ENCODE results near the gene ZNF212. TPM values are rescaled to one million over a fixed set of nuclear protein-coding genes. Genes with fewer than 3 reads are reported as not detected.
"Not testable (repeated sequence)": the region's sequence is repeated elsewhere in the genome, so short reads cannot be mapped to it uniquely, and the experiment has no call there.

ZNF212 gene
- polyA plus RNA-seq, 1 donor from 2014 or later, result 8.7 TPM

GRCh38 chr7:149228831-149229471, 10.5 kb upstream of the ZNF212 start:
- peaks cover 0 to 3% (median 0%) of the 10 kb centered on the region in 3 donors for H3K4me1 Mint-ChIP-seq
- peaks cover 8% of the 10 kb centered on the region for H3K27me3 Mint-ChIP-seq
- H3K9me3 Mint-ChIP-seq, result peaks cover 0 to 1% (median 0%) of the 10 kb centered on the region in 3 donors
- peaks cover 6% of the 10 kb centered on the region for H3K36me3 Mint-ChIP-seq
- H3K27ac Mint-ChIP-seq, result peak overlapping the region in 2 of 3 donors; percentile 80 to 94
- H3K4me3 Mint-ChIP-seq, result no peak overlapping the region

GRCh38 chr7:149229526-149229925, 9.9 kb upstream of the ZNF212 start:
- H3K4me1 Mint-ChIP-seq, result peaks cover 0 to 3% (median 0%) of the 10 kb centered on the region in 3 donors
- H3K27ac Mint-ChIP-seq, result no peak overlapping the region
- peaks cover 6% of the 10 kb centered on the region for H3K36me3 Mint-ChIP-seq

GRCh38 chr7:149232362-149232761, 7.1 kb upstream of the ZNF212 start:
- Mint-ChIP-seq H3K4me3 (no peak overlapping the region), H3K27ac (no peak overlapping the region), H3K9me3 (peaks cover 0 to 1% (median 0%) of the 10 kb centered on the region in 3 donors), H3K36me3 (no peaks in the 10 kb centered on the region), H3K27me3 (peaks cover 9% of the 10 kb centered on the region), H3K4me1 (peaks cover 0 to 3% (median 0%) of the 10 kb centered on the region in 3 donors)

More at GRCh38 chr7:149229526-149229925, 9.9 kb upstream of the ZNF212 start:
- Mint-ChIP-seq H3K9me3 (peaks cover 0 to 1% (median 0%) of the 10 kb centered on the region in 3 donors), H3K4me3 (no peak overlapping the region), H3K27me3 (peaks cover 9% of the 10 kb centered on the region)

GRCh38 chr7:149233655-149234204, 5.7 kb upstream of the ZNF212 start:
- not testable (repeated sequence) for H3K4me1 Mint-ChIP-seq, H3K27me3 Mint-ChIP-seq, H3K27ac Mint-ChIP-seq, H3K36me3 Mint-ChIP-seq, H3K4me3 Mint-ChIP-seq, H3K9me3 Mint-ChIP-seq

- peak overlapping the region in 1 of 4 donors; percentile 93 for H3K4me3 Mint-ChIP-seq
- peaks cover 0 to under 1% (median 0%) of the 10 kb centered on the region in 3 donors for H3K9me3 Mint-ChIP-seq
- H3K4me1 Mint-ChIP-seq, result peaks cover 16 to 20% (median 19%) of the 10 kb centered on the region in 3 donors
- no peak overlapping the region for H3K27ac Mint-ChIP-seq
- no peaks in the 10 kb centered on the region for H3K36me3 Mint-ChIP-seq
- H3K27me3 Mint-ChIP-seq, result peaks cover 9% of the 10 kb centered on the region
These were observed 1.9 kb upstream of the ZNF212 start for GRCh38 chr7:149237502-149237901.

- Mint-ChIP-seq H3K27me3 (peaks cover 6% of the 10 kb centered on the region), H3K4me3 (peak overlapping the region; percentile 90 to 96 (median 94)), H3K36me3 (peaks cover 3% of the 10 kb centered on the region), H3K9me3 (peaks cover 0 to 5% (median 0%) of the 10 kb centered on the region in 3 donors), H3K27ac (no peak overlapping the region), H3K4me1 (peaks cover 20 to 24% (median 24%) of the 10 kb centered on the region in 3 donors)
These were observed 1.4 kb upstream of the ZNF212 start for GRCh38 chr7:149238051-149238450.

GRCh38 chr7:149240637-149241036, 1.2 kb downstream of the ZNF212 start:
- Mint-ChIP-seq H3K4me3 (peak overlapping the region; percentile 65 to 96 (median 92)), H3K36me3 (peaks cover 3% of the 10 kb centered on the region), H3K27ac (peak overlapping the region in 1 of 3 donors; percentile 69), H3K27me3 (no peaks in the 10 kb centered on the region), H3K9me3 (peaks cover 0 to 5% (median 0%) of the 10 kb centered on the region in 3 donors), H3K4me1 (peaks cover 32 to 33% (median 33%) of the 10 kb centered on the region in 3 donors)

- peaks cover 0 to 5% (median 0%) of the 10 kb centered on the region in 3 donors for H3K9me3 Mint-ChIP-seq
- H3K4me3 Mint-ChIP-seq, result peak overlapping the region; percentile 18 to 93 (median 39)
- H3K4me1 Mint-ChIP-seq, result peaks cover 37 to 39% (median 37%) of the 10 kb centered on the region in 3 donors
- H3K27ac Mint-ChIP-seq, result no peak overlapping the region
- peaks cover 3% of the 10 kb centered on the region for H3K36me3 Mint-ChIP-seq
- H3K27me3 Mint-ChIP-seq, result no peaks in the 10 kb centered on the region
These were observed 2.2 kb downstream of the ZNF212 start for GRCh38 chr7:149241696-149242095.

GRCh38 chr7:149245244-149245643, 5.8 kb downstream of the ZNF212 start:
- H3K36me3 Mint-ChIP-seq, result peaks cover 3% of the 10 kb centered on the region
- H3K4me3 Mint-ChIP-seq, result no peak overlapping the region
- peak overlapping the region; percentile 20 to 82 (median 56) for H3K27ac Mint-ChIP-seq
- peaks cover 31 to 39% (median 34%) of the 10 kb centered on the region in 3 donors for H3K4me1 Mint-ChIP-seq
- H3K9me3 Mint-ChIP-seq, result peaks cover 0 to 5% (median 0%) of the 10 kb centered on the region in 3 donors
- no peaks in the 10 kb centered on the region for H3K27me3 Mint-ChIP-seq

GRCh38 chr7:149245744-149246143, 6.3 kb downstream of the ZNF212 start:
- Mint-ChIP-seq H3K4me1 (peaks cover 28 to 35% (median 31%) of the 10 kb centered on the region in 3 donors), H3K36me3 (peaks cover 3% of the 10 kb centered on the region), H3K27me3 (no peaks in the 10 kb centered on the region), H3K9me3 (peaks cover 0 to 5% (median 0%) of the 10 kb centered on the region in 3 donors), H3K27ac (peak overlapping the region; percentile 20 to 82 (median 56)), H3K4me3 (peak overlapping the region in 1 of 4 donors; percentile 61)

- Mint-ChIP-seq H3K27me3 (no peaks in the 10 kb centered on the region), H3K4me3 (no peak overlapping the region), H3K4me1 (peaks cover 20 to 27% (median 21%) of the 10 kb centered on the region in 3 donors), H3K9me3 (no peaks in the 10 kb centered on the region), H3K27ac (peak overlapping the region in 1 of 3 donors; percentile 73), H3K36me3 (no peaks in the 10 kb centered on the region)
These were observed 9.3 kb downstream of the ZNF212 start for GRCh38 chr7:149248777-149249176.

- peak overlapping the region in 1 of 3 donors; percentile 83 for H3K27ac Mint-ChIP-seq
- peaks cover 14 to 22% (median 15%) of the 10 kb centered on the region in 3 donors for H3K4me1 Mint-ChIP-seq
- not testable (repeated sequence) for H3K9me3 Mint-ChIP-seq, H3K4me3 Mint-ChIP-seq, H3K27me3 Mint-ChIP-seq, H3K36me3 Mint-ChIP-seq
These were observed 10.7 kb downstream of the ZNF212 start for GRCh38 chr7:149250151-149250550.

- not testable (repeated sequence) for H3K27ac Mint-ChIP-seq, H3K36me3 Mint-ChIP-seq, H3K27me3 Mint-ChIP-seq, H3K9me3 Mint-ChIP-seq, H3K4me3 Mint-ChIP-seq
- peaks cover 4 to 13% (median 5%) of the 10 kb centered on the region in 3 donors for H3K4me1 Mint-ChIP-seq
These were observed 12.1 kb downstream of the ZNF212 start for GRCh38 chr7:149251518-149251917.

GRCh38 chr7:149252378-149252777, 12.9 kb downstream of the ZNF212 start:
- Mint-ChIP-seq H3K4me3 (no peak overlapping the region), H3K27me3 (no peaks in the 10 kb centered on the region), H3K4me1 (peaks cover 4 to 12% (median 5%) of the 10 kb centered on the region in 3 donors), H3K27ac (no peak overlapping the region), H3K9me3 (no peaks in the 10 kb centered on the region), H3K36me3 (peaks cover 2% of the 10 kb centered on the region)

GRCh38 chr7:149253665-149254064, 14.2 kb downstream of the ZNF212 start:
- peaks cover 2 to 7% (median 2%) of the 10 kb centered on the region in 3 donors for H3K4me1 Mint-ChIP-seq
- H3K4me3 Mint-ChIP-seq, result no peak overlapping the region
- H3K27ac Mint-ChIP-seq, result no peak overlapping the region
- H3K27me3 Mint-ChIP-seq, result no peaks in the 10 kb centered on the region
- H3K9me3 Mint-ChIP-seq, result no peaks in the 10 kb centered on the region
- H3K36me3 Mint-ChIP-seq, result peaks cover 2% of the 10 kb centered on the region
